SK-N-SH (cell line): ENCODE measurements around the gene PPY. TPM values are rescaled to one million over a fixed set of nuclear protein-coding genes. Genes with fewer than 3 reads are reported as not detected.

ENCODE experiments used
- CTCF ChIA-PET: fragments of 300-600, 350-600 bp; formaldehyde crosslinking; extraction: SDS; loops from one replicate; lab custom pipeline; 2021; lab: Yijun Ruan, JAX
- POLR2A ChIA-PET: fragments of 350-600 bp; sonication (Branson Sonifier 250); formaldehyde crosslinking; extraction: SDS; loops from one replicate; lab custom pipeline; 2020; ENCODE audit warnings: antibody characterized with exemption, inconsistent platforms; lab: Yijun Ruan, JAX
- DNase-seq: peaks from one replicate; pipeline ENCODE4 v3.0.0; 2012
- H2AFZ ChIP-seq: fragments of 200-600 bp; sonication (generic); 2 replicates; pipeline ENCODE4 v1.8.1; 2016; ENCODE audit warnings: antibody characterized with exemption, mild to moderate bottlenecking, low read depth
- H3F3A ChIP-seq: fragments of 200-600 bp; sonication (generic); replicated peaks from 2 replicates; pipeline ENCODE3; 2016; ENCODE audit warnings: antibody characterized with exemption, mild to moderate bottlenecking; ENCODE audit not compliant: insufficient read depth
- H3K27ac ChIP-seq, 2 experiments: fragments of 200-500 bp in 1 of 2; fragments of 200-600 bp in 1 of 2; sonication (Bioruptor generic) in 1 of 2; sonication (generic), shearing (Covaris generic) in 1 of 2; 2 replicates each; pipeline versions ENCODE4 v1.5.1 to v1.6.1; 2014 to 2016; ENCODE audit warnings: low read depth in 2 of 2, inconsistent platforms in 1 of 2, low read length in 1 of 2, mild to moderate bottlenecking in 1 of 2, mixed read lengths in 1 of 2
- H3K27me3 ChIP-seq: fragments of 200-600 bp; sonication (generic), shearing (Covaris generic); 2 replicates; pipeline ENCODE4 v1.6.1; 2016; ENCODE audit warnings: mixed run types; ENCODE audit not compliant: insufficient read depth
- H3K36me3 ChIP-seq, 2 experiments: fragments of 200-500 bp in 1 of 2; fragments of 200-600 bp in 1 of 2; sonication (Bioruptor generic) in 1 of 2; sonication (generic) in 1 of 2; replicated peaks in 1 of 2; 2 replicates each; pipeline versions ENCODE3 to v1.5.1; 2014 to 2016; ENCODE audit warnings: low read length in 1 of 2, mild to moderate bottlenecking in 1 of 2; ENCODE audit not compliant: insufficient read depth in 2 of 2, control insufficient read depth in 1 of 2
- H3K4me1 ChIP-seq, 2 experiments: fragments of 200-500 bp in 1 of 2; fragments of 200-600 bp in 1 of 2; sonication (Bioruptor generic) in 1 of 2; sonication (generic), shearing (Covaris generic) in 1 of 2; 2 replicates each; pipeline versions ENCODE4 v1.5.1 to v1.6.1; 2014 to 2016; ENCODE audit warnings: low read depth in 1 of 2, low read length in 1 of 2, mixed run types in 1 of 2; ENCODE audit not compliant: insufficient read depth in 2 of 2, control insufficient read depth in 1 of 2
- H3K4me2 ChIP-seq: fragments of 200-600 bp; sonication (generic), shearing (Covaris generic); 2 replicates; pipeline ENCODE4 v1.6.1; 2017; ENCODE audit warnings: mixed run types
- H3K4me3 ChIP-seq, 2 experiments: fragments of 200-500 bp in 1 of 2; fragments of 200-600 bp in 1 of 2; sonication (Bioruptor generic) in 1 of 2; sonication (generic), shearing (Covaris generic) in 1 of 2; 2 replicates each; pipeline versions ENCODE4 v1.5.1 to v1.8.1; 2014 to 2016; ENCODE audit warnings: low read depth in 2 of 2, inconsistent platforms in 1 of 2, low read length in 1 of 2, mild to moderate bottlenecking in 1 of 2, mixed read lengths in 1 of 2, moderate library complexity in 1 of 2
- H3K79me2 ChIP-seq: fragments of 200-600 bp; sonication (generic); 2 replicates; pipeline ENCODE4 v1.8.1; 2017; ENCODE audit warnings: mild to moderate bottlenecking; ENCODE audit not compliant: insufficient read depth
- H3K9ac ChIP-seq: fragments of 200-600 bp; sonication (generic); 2 replicates; pipeline ENCODE4 v1.6.1; 2017; ENCODE audit warnings: mixed run types
- H3K9me2 ChIP-seq: fragments of 200-600 bp; sonication (generic); 2 replicates; pipeline ENCODE4 v1.6.1; 2017; ENCODE audit warnings: mixed run types
- H3K9me3 ChIP-seq: fragments of 200-600 bp; sonication (generic); 2 replicates; pipeline ENCODE4 v1.6.1; 2017; ENCODE audit warnings: mixed run types, mild to moderate bottlenecking, moderate library complexity
- H4K20me1 ChIP-seq: fragments of 200-600 bp; sonication (generic); 2 replicates; pipeline ENCODE4 v1.6.1; 2017; ENCODE audit warnings: mild to moderate bottlenecking, mixed run types; ENCODE audit not compliant: insufficient read depth
- CTCF ChIP-seq: fragments of 200-600 bp; sonication (generic); IDR thresholded peaks from 2 replicates; pipeline ENCODE4 v1.6.1; 2017; ENCODE audit warnings: antibody characterized with exemption, mild to moderate bottlenecking, moderate library complexity
- EP300 ChIP-seq, 2 experiments: IDR thresholded peaks; 2 replicates each; pipeline versions ENCODE4 v1.4.0 to v1.6.1; 2012; ENCODE audit warnings: borderline replicate concordance in 1 of 2, low read depth in 1 of 2, low read length in 1 of 2
- IRF3 ChIP-seq: fragments of 150-350 bp; IDR thresholded peaks from 2 replicates; pipeline ENCODE4 v1.6.1; 2016; ENCODE audit warnings: mild to moderate bottlenecking, low read depth, low read length
- NRF1 ChIP-seq: IDR thresholded peaks from 2 replicates; pipeline ENCODE4 v1.6.1; 2012; ENCODE audit warnings: low read depth, mild to moderate bottlenecking, low read length
- PBX3 ChIP-seq: IDR thresholded peaks from 2 replicates; pipeline ENCODE4; 2012
- RXRA ChIP-seq: IDR thresholded peaks from 2 replicates; pipeline ENCODE4 v1.4.0; 2012; ENCODE audit warnings: low read depth, mild to moderate bottlenecking, borderline replicate concordance
- SIN3A ChIP-seq: IDR thresholded peaks from 2 replicates; pipeline ENCODE4 v1.6.1; 2012; ENCODE audit warnings: low read depth, mild to moderate bottlenecking, low read length, moderate library complexity, borderline replicate concordance
- WGBS: methylation state at CpG from one replicate; pipeline ENCODE4 v1.1.6; 2017; ENCODE audit warnings: low lambda C conversion rate; 5-methylcytosine and 5-hydroxymethylcytosine counted together
- polyA plus RNA-seq, 3 experiments: library from polyadenylated mRNA; depleted of rRNA; stranded (reverse); fragments of >200 nt; gene quantifications; 2 replicates each; pipeline ENCODE4 v1.2.3, GENCODE V29; 2012
- TF ChIP-seq, protein P1 (sequence below): fragments of 150-350 bp; IDR thresholded peaks from 2 replicates; pipeline ENCODE4 v1.6.1; 2017; ENCODE audit warnings: antibody characterized with exemption, low read length, low read depth, borderline replicate concordance

PPY gene
- polyA plus RNA-seq, 1 of the 3 experiments (the other 2 are of a cell fraction): not detected

GRCh38 chr17:43988301-43988700 is 46.0 kb upstream of the PPY start:
- peaks cover 0 to 13% of the 10 kb centered on the region in 2 experiments; a peak in 1 of 4 replicates for H3K4me1 ChIP-seq
- TF ChIP-seq, protein P1, sequence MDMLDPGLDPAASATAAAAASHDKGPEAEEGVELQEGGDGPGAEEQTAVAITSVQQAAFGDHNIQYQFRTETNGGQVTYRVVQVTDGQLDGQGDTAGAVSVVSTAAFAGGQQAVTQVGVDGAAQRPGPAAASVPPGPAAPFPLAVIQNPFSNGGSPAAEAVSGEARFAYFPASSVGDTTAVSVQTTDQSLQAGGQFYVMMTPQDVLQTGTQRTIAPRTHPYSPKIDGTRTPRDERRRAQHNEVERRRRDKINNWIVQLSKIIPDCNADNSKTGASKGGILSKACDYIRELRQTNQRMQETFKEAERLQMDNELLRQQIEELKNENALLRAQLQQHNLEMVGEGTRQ: no peak
- TF ChIP-seq EP300 (IDR thresholded peaks at IDR 0.05; ENCODE audit: borderline replicate concordance in 1 of 2, low read depth in 1 of 2, low read length in 1 of 2) (no peak), IRF3 (no peak), PBX3 (no peak), NRF1 (no peak), RXRA (no peak), CTCF (no peak)
- H3K79me2 ChIP-seq: no peaks in the 10 kb centered on the region
- no peaks in the 10 kb centered on the region for H3K36me3 ChIP-seq
- no peak overlapping the region for H2AFZ ChIP-seq
- DNase-seq: no peak
- WGBS: 91% methylated on average over 9 of the region's 9 CpGs
- no peaks in the 10 kb centered on the region for H3K9me3 ChIP-seq
- H3K27ac ChIP-seq: no peak overlapping the region
- H3K27me3 ChIP-seq: no peaks in the 10 kb centered on the region
- no peaks in the 10 kb centered on the region for H3K9me2 ChIP-seq
- no peak overlapping the region for H3K4me3 ChIP-seq
- no peaks in the 10 kb centered on the region for H3F3A ChIP-seq
- ChIA-PET POLR2A (no interaction called here), CTCF (interaction anchor here (1.3 to 31.1 kb wide), 2 partner anchors 14 to 45 kb away, joined by 5 to 638 read pairs; partner anchors contain the start of gene PPY)
- H4K20me1 ChIP-seq: no peaks in the 10 kb centered on the region
- no peak overlapping the region for H3K9ac ChIP-seq
- no peak overlapping the region for H3K4me2 ChIP-seq

- no peak for TF ChIP-seq SIN3A
- Histone ChIP-seq H3K36me3 (no peaks in the 10 kb centered on the region), H3K9me2 (no peaks in the 10 kb centered on the region), H4K20me1 (no peaks in the 10 kb centered on the region), H3K27me3 (peaks cover 8% of the 10 kb centered on the region; the same call in 1 of the 2 replicates), H3K4me3 (no peak overlapping the region), H3K79me2 (no peaks in the 10 kb centered on the region), H3K9ac (no peak overlapping the region), H3K9me3 (no peaks in the 10 kb centered on the region), H3K4me1 (peaks cover 0 to 14% of the 10 kb centered on the region in 2 experiments; a peak in 1 of 4 replicates), H2AFZ (no peak overlapping the region), H3F3A (no peaks in the 10 kb centered on the region), H3K27ac (no peak overlapping the region), H3K4me2 (no peak overlapping the region)
- POLR2A ChIA-PET: no interaction called here
- DNase-seq: no peak
- 70% methylated on average over 11 of the region's 12 CpGs for WGBS
- CTCF ChIA-PET: interaction anchor here (0.7 to 31.1 kb wide), 7 partner anchors 13 to 108 kb away, joined by 3 to 638 read pairs (median 5); partner anchors contain the start of gene PPY
Observed at GRCh38 chr17:43987131-43988021, 45.1 kb upstream of the PPY start.
